ENCODE results near the gene CADPS2.
"Not testable (repeated sequence)": the region's sequence is repeated elsewhere in the genome, so short reads cannot be mapped to it uniquely, and the experiment has no call there.

CADPS2 gene

GRCh38 chr7:122717356-122718089, 168.7 kb downstream of the CADPS2 start:
- in situ Hi-C loops (cut with MboI; ENCODE audit: low sequenced_read_pairs), result no loop called here

- in situ Hi-C loops (cut with MboI; ENCODE audit: low sequenced_read_pairs), result no loop called here
Measured at GRCh38 chr7:122715183-122715582, 171.1 kb downstream of the CADPS2 start.

GRCh38 chr7:122710916-122711315, 175.3 kb downstream of the CADPS2 start:
- in situ Hi-C loops (cut with MboI; ENCODE audit: low sequenced_read_pairs), result no loop called here

- in situ Hi-C loops (cut with MboI; ENCODE audit: low sequenced_read_pairs), result no loop called here
Measured at GRCh38 chr7:122709930-122710646, 176.2 kb downstream of the CADPS2 start.

- in situ Hi-C loops (cut with MboI; ENCODE audit: low sequenced_read_pairs), result no loop called here
Measured at GRCh38 chr7:122706836-122707235, 179.4 kb downstream of the CADPS2 start.

- in situ Hi-C loops (cut with MboI; ENCODE audit: low sequenced_read_pairs), result no loop called here
Measured at GRCh38 chr7:122702872-122703510, 183.3 kb downstream of the CADPS2 start, which contains the start of gene RNF148. Gene RNF148, minus strand, starts transcription at chr7:122702922. Its CDS starts 172 bp downstream, at chr7:122702750.

GRCh38 chr7:122699017-122699416, 187.2 kb downstream of the CADPS2 start, which contains the start of gene RNF133:
Gene RNF133, minus strand, starts transcription at chr7:122699117. Its CDS starts 199 bp downstream, at chr7:122698918.
- in situ Hi-C loops (cut with MboI; ENCODE audit: low sequenced_read_pairs), result no loop called here

GRCh38 chr7:122695816-122696215, 190.4 kb downstream of the CADPS2 start:
- in situ Hi-C loops (cut with MboI; ENCODE audit: low sequenced_read_pairs), result no loop called here

- in situ Hi-C loops (cut with MboI; ENCODE audit: low sequenced_read_pairs), result no loop called here
Measured at GRCh38 chr7:122694697-122695096, 191.6 kb downstream of the CADPS2 start.

GRCh38 chr7:122692769-122693309, 193.4 kb downstream of the CADPS2 start:
- in situ Hi-C loops (cut with MboI; ENCODE audit: low sequenced_read_pairs), result no loop called here

- in situ Hi-C loops (cut with MboI; ENCODE audit: low sequenced_read_pairs), result no loop called here
Measured at GRCh38 chr7:122691569-122692235, 194.6 kb downstream of the CADPS2 start.

GRCh38 chr7:122689346-122690109, 196.7 kb downstream of the CADPS2 start:
- in situ Hi-C loops (cut with MboI; ENCODE audit: low sequenced_read_pairs), result no loop called here

GRCh38 chr7:122688400-122688998, 197.8 kb downstream of the CADPS2 start:
- in situ Hi-C loops (cut with MboI; ENCODE audit: low sequenced_read_pairs), result no loop called here

- in situ Hi-C loops (cut with MboI; ENCODE audit: low sequenced_read_pairs), result no loop called here
Measured at GRCh38 chr7:122686360-122686878, 199.8 kb downstream of the CADPS2 start.

- in situ Hi-C loops (cut with MboI; ENCODE audit: low sequenced_read_pairs), result no loop called here
Measured at GRCh38 chr7:122684504-122684903, 201.8 kb downstream of the CADPS2 start.

- in situ Hi-C loops (cut with MboI; ENCODE audit: low sequenced_read_pairs), result no loop called here
Measured at GRCh38 chr7:122682815-122683550, 203.3 kb downstream of the CADPS2 start.

- in situ Hi-C loops (cut with MboI; ENCODE audit: low sequenced_read_pairs), result not testable (repeated sequence)
Measured at GRCh38 chr7:122681186-122681585, 205.1 kb downstream of the CADPS2 start.

GRCh38 chr7:122679813-122680212, 206.4 kb downstream of the CADPS2 start:
- in situ Hi-C loops (cut with MboI; ENCODE audit: low sequenced_read_pairs), result no loop called here

- in situ Hi-C loops (cut with MboI; ENCODE audit: low sequenced_read_pairs), result not testable (repeated sequence)
Measured at GRCh38 chr7:122679269-122679709, 207.0 kb downstream of the CADPS2 start.

Measured in HL-60/S4 treated with retinoic acid at 250 ng/mL for 4 days and 3 days (cell line).